Daoy (cell line): ENCODE data around the gene PHF13. TPM values are rescaled to one million over a fixed set of nuclear protein-coding genes. Genes with fewer than 3 reads are reported as not detected.

Experiments used
- DNase-seq: peaks from one replicate; pipeline ENCODE4 v3.0.0-alpha.2; 2015; ENCODE audit warnings: low read depth
- total RNA-seq: library from RNA; depleted of rRNA; stranded (reverse); fragments of >200 nt; shearing (Covaris generic); gene quantifications from 2 replicates; pipeline ENCODE4 v1.2.3, GENCODE V29; 2014

PHF13 gene
- total RNA-seq, 1 experiment from 2014 or later = 13.6 TPM

- no peak for DNase-seq
These were observed 11.4 kb upstream of the PHF13 start for GRCh38 chr1:6601923-6602668.

- DNase-seq = peak; percentile 95
These were observed 10.8 kb upstream of the PHF13 start, which contains the start of gene KLHL21 for GRCh38 chr1:6602669-6603237. KLHL21 (minus strand) TSS chr1:6602869; CDS start chr1:6602817, 52 bp downstream.

GRCh38 chr1:6603238-6603914, 10.2 kb upstream of the PHF13 start:
- DNase-seq = peak; percentile 69

- DNase-seq = peak; percentile 71
These were observed 9.5 kb upstream of the PHF13 start for GRCh38 chr1:6603915-6604558.

GRCh38 chr1:6612641-6613360, 730 bp upstream of the PHF13 start:
- DNase-seq = peak; percentile 51

- DNase-seq = peak; percentile 45
These were observed 743 bp downstream of the PHF13 start for GRCh38 chr1:6614019-6614928.

GRCh38 chr1:6614929-6615785, 1.6 kb downstream of the PHF13 start:
- DNase-seq = no peak

- no peak for DNase-seq
These were observed 5.5 kb downstream of the PHF13 start for GRCh38 chr1:6619045-6619444.

GRCh38 chr1:6621429-6622391, 8.2 kb downstream of the PHF13 start:
- no peak for DNase-seq

GRCh38 chr1:6622396-6623152, 9.0 kb downstream of the PHF13 start:
- no peak for DNase-seq

- DNase-seq = no peak
These were observed 9.9 kb downstream of the PHF13 start for GRCh38 chr1:6623269-6623965.

- DNase-seq = peak; percentile 92
These were observed 11.4 kb downstream of the PHF13 start, which contains the start of gene THAP3 for GRCh38 chr1:6624710-6625583. THAP3 (plus strand) TSS chr1:6624868; CDS start chr1:6625219, 351 bp downstream.

GRCh38 chr1:6625584-6626149, 12.1 kb downstream of the PHF13 start:
- peak; percentile 53 for DNase-seq

- DNase-seq = no peak
These were observed 13.5 kb downstream of the PHF13 start for GRCh38 chr1:6627031-6627430.

- DNase-seq = no peak
These were observed 14.5 kb downstream of the PHF13 start for GRCh38 chr1:6627841-6628545.
